ENCODE results near the gene MTR.

Gene MTR

DNA sequence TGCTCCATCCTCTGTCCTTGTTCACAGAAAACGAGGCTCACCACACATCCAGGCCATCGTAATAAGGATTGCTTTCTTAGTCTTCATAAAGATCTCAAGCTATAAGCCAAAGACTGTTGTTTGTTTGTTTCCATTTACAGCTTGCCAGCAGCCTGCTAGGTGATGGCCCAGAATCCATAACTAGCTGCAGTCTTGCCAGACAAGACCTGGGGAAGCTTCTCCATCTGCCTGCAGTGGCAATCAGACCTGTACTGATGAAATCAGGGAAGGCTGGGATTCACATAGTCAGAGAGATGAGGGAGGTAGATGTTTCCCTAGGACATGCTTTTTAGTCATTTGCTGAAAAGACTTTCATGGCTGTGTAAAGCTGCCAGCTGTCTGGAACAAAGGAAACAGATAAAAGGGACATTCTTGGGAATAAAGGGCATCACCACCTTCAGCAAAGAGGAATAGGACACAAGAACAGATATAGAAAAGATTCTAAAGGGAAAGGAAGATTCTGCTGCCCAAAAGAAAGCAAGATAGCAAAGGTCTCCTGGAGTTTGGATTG lies 158.1 kb downstream of the MTR start:
- no peak for DNase-seq (ENCODE audit: low read depth)

Data from HS-5 (cell line).